GM06990 (cell line): ENCODE data around the gene TTC39C.

Experiments
- DNase-seq: peaks from one replicate; pipeline ENCODE4 v3.0.0-alpha.2; 2011; ENCODE audit not compliant: insufficient read length; ENCODE audit errors: extremely low read depth
- H3K27me3 ChIP-seq: replicated peaks from 2 replicates; pipeline ENCODE4 v1.6.0; 2011; ENCODE audit warnings: low read length; ENCODE audit not compliant: control insufficient read depth, insufficient read depth
- H3K36me3 ChIP-seq: 2 replicates; pipeline ENCODE4 v1.5.1; 2011; ENCODE audit warnings: low read length; ENCODE audit not compliant: control insufficient read depth, insufficient read depth
- H3K4me3 ChIP-seq: replicated peaks from 2 replicates; pipeline ENCODE4 v1.5.1; 2011; ENCODE audit warnings: low read depth, mild to moderate bottlenecking, control low read depth, low read length
- CTCF ChIP-seq: IDR thresholded peaks from 2 replicates; pipeline ENCODE4 v1.5.1; 2011; ENCODE audit warnings: low read length, control low read depth, mild to moderate bottlenecking, inconsistent platforms; ENCODE audit not compliant: insufficient read depth, poor library complexity, severe bottlenecking

Gene TTC39C

DNA sequence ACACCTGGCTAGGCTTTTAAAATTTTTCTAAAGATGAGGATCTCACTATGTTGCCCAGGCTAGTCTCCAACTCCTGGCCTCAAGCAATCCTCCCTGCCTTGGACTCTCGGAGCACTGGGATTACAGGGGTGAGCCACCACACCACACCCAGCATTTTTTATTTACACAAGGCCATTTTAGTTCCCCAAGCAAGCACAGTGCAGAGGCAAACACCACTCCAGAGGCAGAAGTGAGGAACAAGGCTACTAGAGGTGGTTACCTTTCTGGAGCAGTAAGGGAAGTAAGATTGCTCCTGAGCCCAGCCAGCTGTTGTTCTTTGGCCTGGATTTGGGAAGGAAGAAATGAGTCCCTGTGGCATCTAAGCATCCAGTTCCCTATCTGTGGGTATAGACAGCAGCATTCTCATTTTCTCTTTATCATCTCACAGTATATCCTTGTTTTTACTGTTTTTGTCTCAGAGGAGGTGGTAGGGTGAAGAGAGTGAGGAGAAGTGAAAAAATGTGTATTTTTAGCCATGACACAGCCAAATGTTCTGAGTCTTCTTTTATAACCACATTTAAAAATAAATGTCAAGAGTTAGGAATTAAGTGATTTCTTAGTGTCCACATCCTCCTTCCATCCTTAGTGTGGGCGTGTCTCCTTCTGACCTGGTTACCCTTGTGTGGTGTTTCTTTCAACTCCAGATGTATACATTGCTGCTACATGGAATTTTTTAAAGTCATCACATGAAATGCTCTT, 10.5 kb upstream of the TTC39C start:
- Histone ChIP-seq H3K27me3 (no peaks in the 10 kb centered on the region), H3K36me3 (no peaks in the 10 kb centered on the region; the same call in 1 of the 2 replicates), H3K4me3 (no peak overlapping the region)
- no peak for TF ChIP-seq CTCF
- no peak for DNase-seq

- no peak for TF ChIP-seq CTCF
- H3K27me3 ChIP-seq, result no peaks in the 10 kb centered on the region
- no peak overlapping the region for H3K4me3 ChIP-seq
- DNase-seq, result no peak
- H3K36me3 ChIP-seq, result no peaks in the 10 kb centered on the region; the same call in 1 of the 2 replicates
Observed at GRCh38 chr18:24006712-24007313, 7.7 kb upstream of the TTC39C start.

DNA sequence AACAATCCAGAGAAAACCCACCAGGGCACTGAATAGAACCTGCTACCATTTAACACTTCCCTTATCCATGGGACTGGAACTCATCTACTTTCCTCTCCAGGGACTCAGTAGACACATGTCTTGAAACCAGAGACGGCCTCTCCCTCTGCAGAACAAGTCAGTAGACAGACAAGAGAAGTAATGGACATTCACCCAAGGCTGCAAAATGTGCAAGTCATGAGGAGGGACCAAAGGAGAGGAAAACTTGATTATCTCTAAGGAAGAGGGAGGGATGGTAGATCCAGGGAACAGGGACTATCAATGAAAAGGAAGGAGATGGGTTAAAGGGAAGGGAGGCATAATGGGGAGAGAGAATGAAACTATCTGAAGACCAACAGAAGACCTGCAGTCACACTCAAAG, 5.3 kb upstream of the TTC39C start:
- Histone ChIP-seq H3K4me3 (no peak overlapping the region), H3K27me3 (no peaks in the 10 kb centered on the region), H3K36me3 (no peaks in the 10 kb centered on the region)
- no peak for TF ChIP-seq CTCF
- DNase-seq, result no peak

DNA sequence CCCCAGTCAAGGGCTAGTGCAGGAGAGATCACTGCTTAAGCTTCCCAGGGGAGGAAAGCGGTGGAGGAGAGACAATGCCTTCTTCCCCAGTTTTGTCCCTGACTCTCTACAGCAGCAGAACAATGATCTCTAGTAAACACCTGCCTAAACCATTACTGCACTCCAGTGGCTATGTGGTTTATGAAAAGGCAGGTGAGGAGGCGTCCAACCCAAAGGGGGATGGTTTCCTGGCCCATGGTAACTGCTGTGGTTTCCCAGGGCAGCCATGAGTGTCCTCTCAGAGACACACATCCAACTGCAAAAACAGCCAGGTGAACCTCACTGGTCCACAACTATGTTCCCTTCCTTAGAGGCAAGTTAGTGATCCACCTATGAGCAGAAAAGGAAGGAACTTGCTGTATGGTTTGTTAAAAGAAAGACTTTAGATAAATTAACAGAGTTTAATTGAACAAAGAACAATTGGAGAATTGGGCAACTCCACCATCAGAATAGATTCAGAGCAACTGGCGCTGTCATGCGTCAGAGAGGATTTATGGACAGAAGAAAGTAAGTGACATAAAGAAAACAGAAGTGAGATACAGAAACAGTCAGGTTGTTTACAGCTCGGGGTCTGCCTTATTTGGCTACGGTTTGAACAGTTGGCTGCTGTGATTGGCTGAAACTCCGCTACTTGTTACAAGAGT, 4.8 kb upstream of the TTC39C start:
- no peaks in the 10 kb centered on the region for H3K36me3 ChIP-seq
- TF ChIP-seq CTCF, result peak; percentile 31
- no peaks in the 10 kb centered on the region for H3K27me3 ChIP-seq
- DNase-seq, result peak; percentile 71
- no peak overlapping the region for H3K4me3 ChIP-seq

DNA sequence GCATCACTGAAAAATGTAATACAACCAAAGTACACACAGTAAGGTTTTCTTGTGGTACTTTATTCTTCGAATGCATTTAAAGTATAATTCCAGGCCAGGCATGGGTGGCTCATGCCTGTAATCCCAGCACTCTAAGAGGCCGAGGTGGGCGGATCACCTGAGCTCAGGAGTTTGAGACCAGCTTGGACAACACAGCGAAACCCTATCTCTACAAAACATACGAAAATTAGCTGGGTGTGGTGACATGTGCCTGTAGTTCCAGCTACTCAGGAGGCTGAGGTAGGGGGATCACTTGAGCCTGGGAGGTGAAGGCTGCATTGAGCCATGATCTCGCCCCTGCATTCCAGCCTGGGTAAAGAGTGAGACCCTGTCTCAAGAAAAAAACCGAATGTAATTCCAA, 3.9 kb upstream of the TTC39C start:
- Histone ChIP-seq H3K27me3 (no peaks in the 10 kb centered on the region), H3K36me3 (no peaks in the 10 kb centered on the region), H3K4me3 (no peak overlapping the region)
- no peak for DNase-seq
- TF ChIP-seq CTCF, result no peak
